H1 (cell line): Measurements from ENCODE around the gene MCM3AP. TPM values are rescaled to one million over a fixed set of nuclear protein-coding genes. Genes with fewer than 3 reads are reported as not detected.

Experiments
- CTCF ChIA-PET: fragments of 300-600 bp; sonication (Branson Sonifier 250); formaldehyde crosslinking; loops from one replicate; lab custom pipeline; 2021; ENCODE audit not compliant: partially characterized antibody; lab: Charles Lee
- POLR2A ChIA-PET: fragments of 300-600 bp; sonication (Branson Sonifier 250); formaldehyde crosslinking; loops from one replicate; lab custom pipeline; 2021; ENCODE audit warnings: inconsistent platforms; ENCODE audit not compliant: partially characterized antibody; lab: Charles Lee
- DNase-seq, 2 experiments: peaks; one replicate each; pipeline versions ENCODE4 v3.0.0 to v3.0.0-alpha.2; 2010 to 2022; ENCODE audit warnings: low spot score in 2 of 2, low read depth in 1 of 2, mixed read lengths in 1 of 2
- FAIRE-seq: peaks from 2 replicates; lab custom pipeline; 2011; peaks lifted over from hg19 to GRCh38; lab: Jason Lieb, UNC
- H2AFZ ChIP-seq: 2 replicates; pipeline ENCODE4 v1.8.1; 2012; ENCODE audit warnings: low read length, inconsistent platforms
- H2AK5ac ChIP-seq: 2 replicates; pipeline ENCODE4 v1.6.1; 2013; ENCODE audit warnings: low read depth, low read length
- H2BK120ac ChIP-seq: replicated peaks from 2 replicates; pipeline ENCODE3; 2013; ENCODE audit warnings: low read depth, low read length, inconsistent platforms
- H2BK12ac ChIP-seq: 2 replicates; pipeline ENCODE4 v1.6.1; 2013; ENCODE audit warnings: low read depth, low read length
- H2BK15ac ChIP-seq: 2 replicates; pipeline ENCODE4 v1.6.1; 2013; ENCODE audit warnings: low read length
- H2BK20ac ChIP-seq: 2 replicates; pipeline ENCODE4 v1.6.1; 2013; ENCODE audit warnings: low read length
- H2BK5ac ChIP-seq: 2 replicates; pipeline ENCODE4 v1.6.1; 2013; ENCODE audit warnings: low read depth, low read length
- H3K14ac ChIP-seq: 2 replicates; pipeline ENCODE4 v1.6.1; 2013; ENCODE audit warnings: inconsistent platforms; ENCODE audit not compliant: insufficient read length
- H3K18ac ChIP-seq: 2 replicates; pipeline ENCODE4 v1.6.1; 2013; ENCODE audit warnings: low read length; ENCODE audit errors: extremely low read depth
- H3K23ac ChIP-seq: 2 replicates; pipeline ENCODE4 v1.6.1; 2013; ENCODE audit warnings: inconsistent platforms; ENCODE audit not compliant: insufficient read length
- H3K23me2 ChIP-seq: 2 replicates; pipeline ENCODE4 v1.6.1; 2013; ENCODE audit warnings: low read depth, low read length
- H3K27ac ChIP-seq: 2 replicates; pipeline ENCODE4 v1.6.1; 2011; ENCODE audit warnings: low read depth, low read length, inconsistent platforms
- H3K27me3 ChIP-seq, 4 experiments: replicated peaks in 1 of 4; 1 replicate in 1 of 4; 2 replicates in 3 of 4; pipeline versions ENCODE4 v1.6.1 to v1.8.1; 2011 to 2013; ENCODE audit warnings: low read length in 3 of 4, mild to moderate bottlenecking in 3 of 4, inconsistent platforms in 2 of 4, mixed read lengths in 2 of 4, moderate library complexity in 1 of 4; ENCODE audit not compliant: control insufficient read depth in 3 of 4, insufficient read depth in 3 of 4; ENCODE audit errors: extremely low read depth in 1 of 4
- H3K36me3 ChIP-seq, 4 experiments: 2 replicates each; pipeline versions ENCODE4 v1.6.1 to v1.8.1; 2011 to 2013; ENCODE audit warnings: mild to moderate bottlenecking in 4 of 4, low read length in 3 of 4, moderate library complexity in 2 of 4, control low read depth in 1 of 4, inconsistent platforms in 1 of 4; ENCODE audit not compliant: insufficient read depth in 4 of 4, control insufficient read depth in 2 of 4
- H3K4ac ChIP-seq: replicated peaks from 2 replicates; pipeline ENCODE3; 2013; ENCODE audit warnings: low read length, low read depth, mixed read lengths, inconsistent platforms; ENCODE audit not compliant: insufficient read length
- H3K4me1 ChIP-seq, 4 experiments: replicated peaks in 1 of 4; 1 replicate in 1 of 4; 2 replicates in 3 of 4; pipeline versions ENCODE4 v1.6.1 to v1.8.1; 2011 to 2013; ENCODE audit warnings: low read length in 3 of 4, inconsistent platforms in 2 of 4, mixed read lengths in 1 of 4; ENCODE audit not compliant: insufficient read depth in 4 of 4, control insufficient read depth in 3 of 4
- H3K4me2 ChIP-seq, 2 experiments: 2 replicates each; pipeline versions ENCODE4 v1.6.1 to v1.8.1; 2011 to 2013; ENCODE audit warnings: low read depth in 2 of 2, low read length in 2 of 2, control low read depth in 1 of 2, inconsistent platforms in 1 of 2, mild to moderate bottlenecking in 1 of 2; ENCODE audit not compliant: insufficient read depth in 1 of 2
- H3K4me3 ChIP-seq, 4 experiments: fragments of 200-600, 300-600 bp in 1 of 4; sonication (generic), shearing (Covaris generic), sonication (Bioruptor Twin) in 1 of 4; 2 replicates each; pipeline versions ENCODE4 v1.5.1 to v1.8.1; 2011 to 2016; ENCODE audit warnings: low read length in 4 of 4, low read depth in 3 of 4, control low read depth in 2 of 4, inconsistent platforms in 2 of 4, mild to moderate bottlenecking in 2 of 4, mixed read lengths in 1 of 4, moderate library complexity in 1 of 4; ENCODE audit not compliant: insufficient read depth in 2 of 4; ENCODE audit errors: extremely low read depth in 1 of 4
- H3K56ac ChIP-seq: replicated peaks from 2 replicates; pipeline ENCODE3; 2013; ENCODE audit warnings: low read depth, mild to moderate bottlenecking, mixed read lengths, low read length, inconsistent platforms; ENCODE audit not compliant: insufficient read length
- H3K79me1 ChIP-seq: 2 replicates; pipeline ENCODE4 v1.6.1; 2013; ENCODE audit warnings: low read depth, low read length, control low read depth
- H3K79me2 ChIP-seq, 2 experiments: 2 replicates each; pipeline versions ENCODE4 v1.6.1 to v1.8.1; 2012 to 2013; ENCODE audit warnings: low read length in 2 of 2, mild to moderate bottlenecking in 2 of 2, inconsistent platforms in 1 of 2; ENCODE audit not compliant: insufficient read depth in 2 of 2, control insufficient read depth in 1 of 2
- H3K9ac ChIP-seq, 4 experiments: replicated peaks in 1 of 4; 1 replicate in 1 of 4; 2 replicates in 3 of 4; pipeline versions ENCODE4 v1.6.1 to v1.8.1; 2011 to 2013; ENCODE audit warnings: low read depth in 3 of 4, low read length in 3 of 4, control low read depth in 2 of 4, mild to moderate bottlenecking in 2 of 4, moderate library complexity in 2 of 4, inconsistent platforms in 1 of 4; ENCODE audit errors: extremely low read depth in 1 of 4
- H3K9me3 ChIP-seq, 2 experiments: 2 replicates each; pipeline versions ENCODE4 v1.6.1 to v1.8.1; 2012 to 2013; ENCODE audit warnings: mild to moderate bottlenecking in 2 of 2, moderate library complexity in 2 of 2, control low read depth in 1 of 2, inconsistent platforms in 1 of 2, low read depth in 1 of 2, low read length in 1 of 2, mixed read lengths in 1 of 2; ENCODE audit not compliant: insufficient read depth in 2 of 2
- H4K20me1 ChIP-seq, 2 experiments: replicated peaks in 1 of 2; 2 replicates each; pipeline versions ENCODE3 to v1.8.1; 2011 to 2013; ENCODE audit warnings: inconsistent platforms in 2 of 2, low read length in 2 of 2, mild to moderate bottlenecking in 1 of 2; ENCODE audit not compliant: insufficient read depth in 2 of 2, control insufficient read depth in 1 of 2
- H4K5ac ChIP-seq: 2 replicates; pipeline ENCODE4 v1.6.1; 2013; ENCODE audit warnings: low read length, low read depth, mixed read lengths, inconsistent platforms; ENCODE audit not compliant: insufficient read length
- H4K8ac ChIP-seq: 2 replicates; pipeline ENCODE4 v1.8.0; 2013; ENCODE audit warnings: mild to moderate bottlenecking, moderate library complexity, low read length, inconsistent platforms; ENCODE audit not compliant: insufficient read depth; ENCODE audit errors: extremely low read depth
- H4K91ac ChIP-seq: replicated peaks from 2 replicates; pipeline ENCODE3; 2013; ENCODE audit warnings: low read length, mixed read lengths, inconsistent platforms; ENCODE audit not compliant: insufficient read length
- ASH2L ChIP-seq: fragments of 200-600, 300-600 bp; sonication (generic); IDR thresholded peaks from one replicate; pipeline ENCODE4 v1.7.1; 2017; ENCODE audit warnings: low read length
- BCL11A ChIP-seq, 2 experiments: IDR thresholded peaks; one replicate each; pipeline ENCODE4 v1.6.1; 2011; ENCODE audit warnings: low read depth in 2 of 2, low read length in 2 of 2, mild to moderate bottlenecking in 2 of 2
- CHD1 ChIP-seq: IDR thresholded peaks from 2 replicates; pipeline ENCODE4 v1.6.1; 2012; ENCODE audit warnings: low read depth, low read length, improper control_type of control experiment
- EP300 ChIP-seq, 2 experiments: IDR thresholded peaks; 1 replicate in 1 of 2; 2 replicates in 1 of 2; pipeline ENCODE4 v1.6.1; 2011 to 2012; ENCODE audit warnings: low read depth in 2 of 2, low read length in 2 of 2, mild to moderate bottlenecking in 2 of 2, borderline replicate concordance in 1 of 2, inconsistent platforms in 1 of 2, moderate library complexity in 1 of 2
- GABPA ChIP-seq: IDR thresholded peaks from 2 replicates; pipeline ENCODE4 v1.6.1; 2011; ENCODE audit warnings: mild to moderate bottlenecking, low read length, moderate library complexity, borderline replicate concordance; ENCODE audit not compliant: insufficient read depth
- MAX ChIP-seq: IDR thresholded peaks from 2 replicates; pipeline ENCODE4 v1.6.1; 2012; ENCODE audit warnings: inconsistent platforms
- POU5F1 ChIP-seq: IDR thresholded peaks from 2 replicates; pipeline ENCODE4 v1.6.1; 2011; ENCODE audit warnings: low read depth, mild to moderate bottlenecking, low read length, moderate library complexity
- TAF1 ChIP-seq: IDR thresholded peaks from 2 replicates; pipeline ENCODE4 v1.6.1; 2011; ENCODE audit warnings: mild to moderate bottlenecking, low read depth, low read length
- WGBS, 2 experiments: shearing (Covaris generic) in 1 of 2; methylation state at CpG; one replicate each; pipeline versions ENCODE4 v1.1.6 to v1.1.7; 2013 to 2015; ENCODE audit warnings: low lambda C conversion rate in 2 of 2, mixed read lengths in 2 of 2, inconsistent platforms in 1 of 2, low coverage in 1 of 2, missing lambda C conversion rate in 1 of 2; ENCODE audit not compliant: insufficient replicate concordance in 2 of 2, insufficient coverage in 1 of 2, insufficient read length in 1 of 2; ENCODE audit errors: extremely low coverage in 1 of 2, missing lambda C conversion rate in 1 of 2; 5-methylcytosine and 5-hydroxymethylcytosine counted together
- polyA plus RNA-seq, 7 experiments: library from polyadenylated mRNA; depleted of rRNA in 3 of 7; stranded (reverse) in 5 of 7; unstranded in 2 of 7; fragments of >200 nt in 5 of 7; fragments of 200-250 nt in 2 of 7; gene quantifications; 1 replicate in 5 of 7; 2 replicates in 1 of 7; 4 replicates in 1 of 7; pipeline versions ENCODE4 v1.2.1 to v1.2.3, GENCODE V29; 2011 to 2013; ENCODE audit warnings: missing spikeins in 2 of 7, mixed read lengths in 2 of 7
- total RNA-seq: library from RNA; stranded (reverse); fragmentation: NEBNext Ultra II Directional; extraction: Animal tissue kit (Norgen Biotek cat#: 25700); gene quantifications from 2 replicates; pipeline ENCODE4 v1.2.1, GENCODE V29; 2021

MCM3AP gene
- total and polyA plus RNA-seq, 2 of the 8 experiments (the other 6 are each of a cell fraction or from before 2014, with no cell fraction given): 37.2 to 119 TPM

GRCh38 chr21:46227811-46228344 lies 57.5 kb downstream of the MCM3AP start:
- ChIA-PET POLR2A (interaction anchor here (0.7 to 1.2 kb wide), 3 partner anchors 12 to 97 kb away, joined by 3 to 4 read pairs (median 3); no protein-coding TSS in a partner anchor), CTCF (interaction anchor here (1.2 kb wide), 3 partner anchors 10 to 99 kb away, joined by 3 to 5 read pairs (median 5); no protein-coding TSS in a partner anchor)
- peaks cover 15 to 47% of the 10 kb centered on the region in 2 experiments; a peak in 3 of 4 replicates for H3K79me2 ChIP-seq
- peak; percentile 40 for TF ChIP-seq ASH2L
- no peak for TF ChIP-seq TAF1
- TF ChIP-seq EP300 (IDR thresholded peaks at IDR 0.05; ENCODE audit: borderline replicate concordance in 1 of 2, low read depth in 2 of 2, low read length in 2 of 2): no peak
- TF ChIP-seq MAX: no peak
- TF ChIP-seq BCL11A (IDR thresholded peaks at IDR 0.05; ENCODE audit: low read depth in 2 of 2, low read length in 2 of 2): no peak
- no peak for TF ChIP-seq GABPA
- TF ChIP-seq POU5F1: no peak
- TF ChIP-seq CHD1: no peak
- no peak overlapping the region for H3K23ac ChIP-seq
- FAIRE-seq (no peak), DNase-seq (no peak)
- H2BK5ac ChIP-seq: peak overlapping the region; percentile 90; the same call in 1 of the 2 replicates
- peaks cover 0 to 4% (median 0%) of the 10 kb centered on the region in 4 experiments; a peak in 2 of 7 replicates for H3K27me3 ChIP-seq
- H2BK120ac ChIP-seq: no peak overlapping the region
- H3K4me3 ChIP-seq: peak overlapping the region; percentile 70 to 78 (median 73)
- H2BK20ac ChIP-seq: no peak overlapping the region
- H4K20me1 ChIP-seq: peaks cover 2 to 14% of the 10 kb centered on the region in 2 experiments
- H4K91ac ChIP-seq: no peak overlapping the region
- H2BK12ac ChIP-seq: no peak overlapping the region
- H3K9ac ChIP-seq: peak overlapping the region in 1 of 4 experiments; percentile 40; a peak in 2 of 7 replicates
- peaks cover 2 to 36% (median 16%) of the 10 kb centered on the region in 4 experiments; a peak in 6 of 8 replicates for H3K36me3 ChIP-seq
- no peak overlapping the region for H2AFZ ChIP-seq
- H4K5ac ChIP-seq: no peak overlapping the region
- no peak overlapping the region for H3K4ac ChIP-seq
- H3K56ac ChIP-seq: peak overlapping the region; percentile 92
- H3K79me1 ChIP-seq: peaks cover 14% of the 10 kb centered on the region
- H3K9me3 ChIP-seq: peaks cover 22 to 35% of the 10 kb centered on the region in 2 experiments; a peak in 3 of 4 replicates
- peak overlapping the region; percentile 54; the same call in 1 of the 2 replicates for H3K27ac ChIP-seq
- H3K4me2 ChIP-seq: peak overlapping the region; percentile 91 to 92
- 5% methylated on average over 20 of the region's 20 CpGs; no CpG with 5 or more reads in 1 of the 2 experiments for WGBS, 2 experiments
- H2AK5ac ChIP-seq: no peak overlapping the region
- no peak overlapping the region; the same call in 1 of the 2 replicates for H4K8ac ChIP-seq
- H3K23me2 ChIP-seq: peaks cover 7% of the 10 kb centered on the region; the same call in 1 of the 2 replicates
- H3K14ac ChIP-seq: no peak overlapping the region
- 0 out of 2 replicates have a peak overlapping the region, but pooled peaks have one; percentile 83 for H3K18ac ChIP-seq
- H3K4me1 ChIP-seq: peaks cover 3 to 12% (median 6%) of the 10 kb centered on the region in 4 experiments
- H2BK15ac ChIP-seq: no peak overlapping the region; the same call in 1 of the 2 replicates
